ENCODE data around the gene KRT40. TPM values are rescaled to one million over a fixed set of nuclear protein-coding genes. Genes with fewer than 3 reads are reported as not detected.

Gene KRT40
- total and polyA plus RNA-seq, 2 of the 8 experiments (the other 6 are each of a cell fraction or from before 2014, with no cell fraction given) = not detected

GRCh38 chr17:41020336-41020735, 36.2 kb upstream of the KRT40 start (continued):
- no peak for TF ChIP-seq CHD7 (IDR thresholded peaks at IDR 0.05; ENCODE audit: insufficient replicate concordance, low read length)

All from H1 (cell line).